ENCODE measurements around the gene AP2B1. TPM values are rescaled to one million over a fixed set of nuclear protein-coding genes. Genes with fewer than 3 reads are reported as not detected.

Gene AP2B1
- total RNA-seq, 2 experiments from 2014 or later: 180 to 185 TPM

GRCh38 chr17:35775583-35775982 is 188.5 kb downstream of the AP2B1 start:
- Mint-ChIP-seq H3K27me3 (peaks cover 15% of the 10 kb centered on the region), H3K9me3 (no peaks in the 10 kb centered on the region), H3K4me1 (no peaks in the 10 kb centered on the region), H3K36me3 (ENCODE audit: low read depth) (no peaks in the 10 kb centered on the region), H3K27ac (no peak overlapping the region), H3K4me3 (no peak overlapping the region)
- CTCF ChIA-PET: interaction anchor here (3.5 kb wide), 1 partner anchor 12 kb away, joined by 16 read pairs; no protein-coding TSS in a partner anchor
- DNase-seq: no peak
- POLR2A ChIA-PET: interaction anchor here (0.7 kb wide), 1 partner anchor 34 kb away, joined by 4 read pairs; no protein-coding TSS in a partner anchor

Other genes with a start within 250 kb of the AP2B1 start
- 10 to 100 TPM; 32.1 to 32.9 TPM for gene SLFN11, start 213.7 kb upstream of the AP2B1 start, total RNA-seq
- gene SLFN12, start 154.8 kb upstream of the AP2B1 start, total RNA-seq: 10 to 100 TPM in 1 of 2 experiments, 1 to 10 TPM in 1; 9.6 to 11.7 TPM
- 10 to 100 TPM; 50.4 to 53.6 TPM for gene SLFN13, start 138.6 kb upstream of the AP2B1 start, total RNA-seq
- 100 to 1,000 TPM in 1 of 2 experiments, 10 to 100 TPM in 1; 97.9 to 102 TPM for gene SLFN12L, start 49.6 kb upstream of the AP2B1 start, total RNA-seq
- gene SLFN14, start 26.5 kb upstream of the AP2B1 start, total RNA-seq: not detected
- gene PEX12, start 8.8 kb upstream of the AP2B1 start, total RNA-seq: 1 to 10 TPM; 4.0 to 5.5 TPM
- gene RASL10B, start 144.3 kb downstream of the AP2B1 start, total RNA-seq: under 1 TPM; 0.15 to 0.37 TPM
- not detected for gene GAS2L2, start 165.9 kb downstream of the AP2B1 start, total RNA-seq
- not detected for gene C17orf50, start 173.6 kb downstream of the AP2B1 start, total RNA-seq
- not detected for gene MMP28, start 208.3 kb downstream of the AP2B1 start, total RNA-seq
- gene TAF15, start 222.2 kb downstream of the AP2B1 start, total RNA-seq: 100 to 1,000 TPM; 274 to 311 TPM

Measured in activated CD4-positive, alpha-beta T cell treated with anti-CD3 and anti-CD28 coated beads, Interleukin-2, amount 10 ng/mL, durations not matched to agents 7 days and 5 days (primary cell).